Ovary (tissue), 9 donors: ENCODE measurements around the gene ATP2C2. TPM values are rescaled to one million over a fixed set of nuclear protein-coding genes. Genes with fewer than 3 reads are reported as not detected.
A peak's percentile ranks its signal among the peaks of the same experiment; 100 is the strongest.
"Not testable (repeated sequence)": the region's sequence is repeated elsewhere in the genome, so short reads cannot be mapped to it uniquely, and the experiment has no call there.

ENCODE experiments used
- DNase-seq, 5 donors: peaks; one replicate each; pipeline ENCODE4 v3.0.0-alpha.2; 2019 to 2020
- H3K27ac ChIP-seq, 2 donors: fragments of 200-600 bp; one replicate each; pipeline versions ENCODE4 v1.5.1 to v1.8.0; 2019 to 2022
- H3K27me3 ChIP-seq: fragments of 200-600 bp; one replicate; pipeline ENCODE4 v1.8.0; 2022
- H3K36me3 ChIP-seq: fragments of 200-600 bp; sonication (generic); one replicate; pipeline ENCODE4 v1.5.1; 2019
- H3K4me1 ChIP-seq: one replicate; pipeline ENCODE4 v1.8.1; 2013; ENCODE audit warnings: mild to moderate bottlenecking, moderate library complexity; ENCODE audit not compliant: insufficient read depth
- H3K4me3 ChIP-seq: fragments of 200-600 bp; sonication (generic); one replicate; pipeline ENCODE4 v1.5.1; 2017
- H3K9me3 ChIP-seq, 2 donors: fragments of 200-600 bp in 1 of 2; sonication (generic) in 1 of 2; one replicate each; pipeline versions ENCODE4 v1.5.1 to v1.8.1; 2013 to 2019; ENCODE audit warnings: mild to moderate bottlenecking in 1 of 2, moderate library complexity in 1 of 2
- CTCF ChIP-seq, 3 donors: fragments of 450-650 bp in 2 of 3; fragments of 200-600 bp in 1 of 3; IDR thresholded peaks; one replicate each; pipeline versions ENCODE4 v1.5.1 to v1.8.0; 2016 to 2022; ENCODE audit warnings: antibody characterized with exemption in 3 of 3, mild to moderate bottlenecking in 1 of 3
- EP300 ChIP-seq: sonication (generic); formaldehyde crosslinking; IDR thresholded peaks from one replicate; pipeline ENCODE4 v1.6.1; 2017; ENCODE audit warnings: antibody characterized with exemption
- POLR2A ChIP-seq: fragments of 450-650 bp; IDR thresholded peaks from one replicate; pipeline ENCODE4 v1.6.1; 2017; ENCODE audit warnings: antibody characterized with exemption, mild to moderate bottlenecking, moderate library complexity
- WGBS, 3 donors: extraction: QIAGEN DNeasy Blood & Tissue Kit in 1 of 3; methylation state at CpG; one replicate each; pipeline versions ENCODE4 v1.1.5 to v1.1.7; 2013 to 2017; 5-methylcytosine and 5-hydroxymethylcytosine counted together
- intact Hi-C, 4 donors: fragments of 100-400 bp; cut with DNase I; formaldehyde crosslinking; loops; one replicate each; pipeline versions ENCODE4 v1.11.0 to v1.15.1; 2022 to 2023
- polyA plus RNA-seq, 2 donors: library from polyadenylated mRNA; stranded (reverse); fragments of 200-250 nt in 1 of 2; fragments of 350-450 nt in 1 of 2; fragmentation: Illumina TruSeq in 1 of 2; extraction: RNeasy Lipid Tissue Mini Kit (QIAGEN cat#74804) in 1 of 2; gene quantifications; one replicate each; pipeline ENCODE4 v1.2.3, GENCODE V29; 2013 to 2014
- total RNA-seq, 7 donors: library from RNA; depleted of rRNA in 2 of 7; stranded (reverse); fragments of >200 nt in 2 of 7; fragmentation: NEBNext Ultra II Directional in 3 of 7; extraction: Animal tissue kit (Norgen Biotek cat#: 25700) in 3 of 7; gene quantifications; one replicate each; pipeline versions ENCODE4 v1.1.0 to v1.2.4, GENCODE V29; 2016 to 2023
- donor health status: DM: no; HTN: no; CAD: no; lungs with moderate emphysema.
- donor health status: DM: no; HTN: no; CAD: no.
- donor health status: Bipolar disorder and iron deficiency.
- donor health status: DM: yes; HTN: yes; CAD: no.
- donor health status: DM: no; HTN: no; CAD: no.
- donor health status: DM: yes; HTN: yes; CAD: no.

ATP2C2 gene
- total and polyA plus RNA-seq, 9 donors = 0.10 to 8.5 (median 1.3) TPM; not detected in 3

GRCh38 chr16:84449156-84450140, 81.1 kb downstream of the ATP2C2 start:
- H3K9me3 ChIP-seq = no peaks in the 10 kb centered on the region
- no peak overlapping the region for H3K4me3 ChIP-seq
- no peaks in the 10 kb centered on the region for H3K36me3 ChIP-seq
- intact Hi-C loops = no loop called here
- WGBS, 3 donors = 90 to 91% (median 90%) methylated on average over 38 of the region's 38 CpGs
- peak in 1 of 5 donors; percentile 26 for DNase-seq
- no peak for TF ChIP-seq EP300
- no peak for TF ChIP-seq POLR2A
- no peak for TF ChIP-seq CTCF (IDR thresholded peaks at IDR 0.05)
- H3K27me3 ChIP-seq = no peaks in the 10 kb centered on the region
- no peaks in the 10 kb centered on the region for H3K4me1 ChIP-seq
- H3K27ac ChIP-seq = no peak overlapping the region

GRCh38 chr16:84450176-84450865, 82.0 kb downstream of the ATP2C2 start:
- peak in 1 of 5 donors; percentile 14 for DNase-seq
- H3K4me3 ChIP-seq = no peak overlapping the region
- H3K27me3 ChIP-seq = no peaks in the 10 kb centered on the region
- H3K36me3 ChIP-seq = no peaks in the 10 kb centered on the region
- no peak overlapping the region for H3K27ac ChIP-seq
- H3K9me3 ChIP-seq = no peaks in the 10 kb centered on the region
- TF ChIP-seq CTCF (IDR thresholded peaks at IDR 0.05) = no peak
- TF ChIP-seq POLR2A = no peak
- 92 to 95% (median 94%) methylated on average over 11 of the region's 11 CpGs for WGBS, 3 donors
- intact Hi-C loops = no loop called here
- no peaks in the 10 kb centered on the region for H3K4me1 ChIP-seq

GRCh38 chr16:84451010-84451676, 82.8 kb downstream of the ATP2C2 start:
- H3K27ac ChIP-seq, H3K4me3 ChIP-seq, intact Hi-C loops, H3K36me3 ChIP-seq, H3K4me1 ChIP-seq, H3K27me3 ChIP-seq, H3K9me3 ChIP-seq: not testable (repeated sequence)
- peak in 1 of 5 donors; percentile 7 for DNase-seq
- 82 to 86% (median 85%) methylated on average over 9 of the region's 9 CpGs for WGBS, 3 donors

- 74 to 83% (median 77%) methylated on average over 17 of the region's 17 CpGs for WGBS, 3 donors
Observed at GRCh38 chr16:84451781-84452180, 83.4 kb downstream of the ATP2C2 start.

More at GRCh38 chr16:84451781-84452180, 83.4 kb downstream of the ATP2C2 start:
- peak in 1 of 5 donors; percentile 11 for DNase-seq
- intact Hi-C loops = no loop called here
- TF ChIP-seq EP300 = no peak
- no peak for TF ChIP-seq POLR2A
- TF ChIP-seq CTCF (IDR thresholded peaks at IDR 0.05) = no peak
- no peaks in the 10 kb centered on the region for H3K27me3 ChIP-seq
- H3K9me3 ChIP-seq = no peaks in the 10 kb centered on the region
- H3K27ac ChIP-seq = no peak overlapping the region
- H3K36me3 ChIP-seq = no peaks in the 10 kb centered on the region
- no peak overlapping the region for H3K4me3 ChIP-seq
- no peaks in the 10 kb centered on the region for H3K4me1 ChIP-seq
